Measurements from ENCODE around the gene TUFT1.
A peak's percentile ranks its signal among the peaks of the same experiment; 100 is the strongest.

TUFT1 gene

DNA sequence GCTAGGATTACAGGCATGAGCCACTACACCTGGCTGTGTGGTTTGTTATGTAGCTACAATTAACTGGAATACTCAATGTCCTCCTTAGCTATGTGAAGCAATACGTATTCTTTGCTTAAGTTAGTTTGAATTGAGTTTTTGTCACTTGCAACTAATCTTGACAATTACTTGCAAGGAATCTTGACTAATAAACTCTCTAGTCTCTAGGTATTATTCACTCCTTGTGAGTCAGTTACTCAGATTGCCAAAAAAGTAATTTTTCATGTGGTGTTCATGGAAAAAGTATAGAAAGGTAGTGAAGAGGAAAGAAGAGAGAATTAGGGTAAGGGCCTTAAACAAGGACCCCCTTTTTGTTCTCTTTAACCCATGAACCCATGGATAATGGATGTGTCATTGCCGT lies 64.2 kb downstream of the TUFT1 start:
- no peak for ATAC-seq (replicated peaks; ENCODE audit: extremely low read depth, poor library complexity, severe bottlenecking)
- no peaks in the 10 kb centered on the region for H3K36me3 Mint-ChIP-seq (ENCODE audit: insufficient read depth)
- H3K9me3 Mint-ChIP-seq, result no peaks in the 10 kb centered on the region
- no peak overlapping the region for H3K4me3 Mint-ChIP-seq
- peaks cover 45% of the 10 kb centered on the region for H3K27me3 Mint-ChIP-seq
- H3K27ac Mint-ChIP-seq (ENCODE audit: low read depth), result no peak overlapping the region
- H3K4me1 Mint-ChIP-seq, result no peaks in the 10 kb centered on the region
- no peak for DNase-seq (ENCODE audit: low spot score in 2 of 2)

DNA sequence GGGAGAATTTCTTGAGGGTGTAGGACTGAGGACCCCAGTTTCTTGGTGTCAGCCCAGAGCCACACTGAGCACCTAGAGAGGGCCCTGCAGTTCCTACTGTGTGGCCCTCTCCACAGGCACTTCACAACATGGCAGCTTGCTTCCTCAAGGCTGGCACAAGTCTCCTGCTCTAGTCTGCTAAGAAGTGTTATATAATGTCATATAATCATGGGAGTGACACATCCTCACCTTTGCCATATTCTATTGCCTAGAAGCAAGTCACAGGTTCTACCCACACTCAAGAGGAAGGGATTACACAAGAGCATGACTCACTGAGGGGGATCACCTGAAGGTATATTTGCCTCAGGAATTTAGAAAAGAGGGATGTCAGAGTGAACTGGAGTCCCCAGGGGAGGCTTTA lies 66.3 kb downstream of the TUFT1 start:
- H3K27me3 Mint-ChIP-seq, result peaks cover 45% of the 10 kb centered on the region
- H3K4me3 Mint-ChIP-seq, result no peak overlapping the region
- no peaks in the 10 kb centered on the region for H3K36me3 Mint-ChIP-seq (ENCODE audit: insufficient read depth)
- DNase-seq (ENCODE audit: low spot score in 2 of 2), result no peak
- H3K4me1 Mint-ChIP-seq, result no peaks in the 10 kb centered on the region
- no peaks in the 10 kb centered on the region for H3K9me3 Mint-ChIP-seq
- no peak for ATAC-seq (replicated peaks; ENCODE audit: extremely low read depth, poor library complexity, severe bottlenecking)
- no peak overlapping the region for H3K27ac Mint-ChIP-seq (ENCODE audit: low read depth)

DNA sequence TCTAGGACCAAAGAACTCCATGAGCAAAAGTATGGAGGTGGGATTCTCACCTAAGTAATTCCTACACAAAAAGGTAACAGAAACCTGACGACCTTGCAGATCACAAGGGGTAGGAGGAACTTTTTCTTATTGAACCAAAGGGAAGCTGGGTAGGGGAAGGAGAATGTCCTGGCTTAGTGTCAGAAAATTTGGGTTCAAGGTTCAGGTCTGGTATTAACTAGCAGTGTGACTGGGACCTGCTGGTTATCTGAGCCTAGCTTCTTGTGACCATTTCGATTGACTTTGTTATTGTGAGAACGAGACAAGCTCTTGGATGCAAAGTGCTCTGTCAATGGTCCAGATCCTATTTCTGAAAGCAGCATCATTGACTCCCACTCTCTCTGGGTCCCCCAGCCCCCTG lies 66.7 kb downstream of the TUFT1 start:
- Mint-ChIP-seq H3K36me3 (ENCODE audit: insufficient read depth) (no peaks in the 10 kb centered on the region), H3K4me1 (no peaks in the 10 kb centered on the region), H3K9me3 (no peaks in the 10 kb centered on the region), H3K27ac (ENCODE audit: low read depth) (no peak overlapping the region), H3K27me3 (peaks cover 45% of the 10 kb centered on the region), H3K4me3 (no peak overlapping the region)
- DNase-seq (ENCODE audit: low spot score in 2 of 2) (no peak), ATAC-seq (replicated peaks; ENCODE audit: extremely low read depth, poor library complexity, severe bottlenecking) (no peak)

DNA sequence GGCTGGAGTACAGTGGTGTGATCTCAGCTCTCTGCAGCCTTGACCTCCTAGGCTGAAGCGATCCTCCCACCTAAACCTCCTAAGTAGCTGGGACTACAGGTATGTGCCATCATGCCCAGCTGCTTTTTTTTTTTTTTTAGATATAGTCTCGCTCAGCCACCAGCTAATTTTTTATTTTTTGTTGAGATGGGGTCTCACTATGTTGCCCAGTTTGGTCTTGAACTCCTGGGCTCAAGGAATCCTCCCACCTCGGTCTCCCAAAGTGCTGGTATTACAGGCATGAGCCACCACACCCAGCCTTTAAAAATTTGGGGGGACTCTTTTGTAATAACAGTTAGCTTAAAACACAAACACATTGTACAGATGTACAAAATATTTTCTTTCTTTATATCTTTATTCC lies 70.0 kb downstream of the TUFT1 start:
- Mint-ChIP-seq H3K27ac (ENCODE audit: low read depth) (no peak overlapping the region), H3K9me3 (no peaks in the 10 kb centered on the region)
- ATAC-seq (replicated peaks; ENCODE audit: extremely low read depth, poor library complexity, severe bottlenecking), result no peak

DNA sequence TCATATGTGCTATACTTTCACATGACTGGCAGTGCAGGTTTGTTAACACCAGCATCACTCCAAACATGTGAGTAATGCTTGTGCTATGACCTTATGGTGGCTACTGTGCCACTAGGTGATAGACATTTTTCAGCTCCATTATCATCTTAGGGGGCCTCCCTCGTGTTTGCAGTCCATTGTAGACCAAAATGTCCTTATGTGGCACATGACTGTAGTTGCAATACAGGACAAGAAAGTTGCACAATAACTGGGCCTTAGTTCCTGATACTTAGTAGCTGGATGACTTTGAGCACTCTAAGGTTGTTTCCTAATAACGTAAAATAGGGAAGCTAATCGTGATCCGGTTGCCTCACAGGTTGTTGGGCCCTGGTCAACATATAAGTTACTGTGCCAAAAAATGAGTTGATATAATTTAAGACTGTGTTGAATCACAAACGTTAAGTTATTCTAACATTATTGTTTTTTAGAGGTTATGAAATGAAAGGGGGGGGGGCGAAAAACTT lies 71.2 kb downstream of the TUFT1 start:
- peaks cover 10% of the 10 kb centered on the region for H3K36me3 Mint-ChIP-seq (ENCODE audit: insufficient read depth)
- peak overlapping the region; percentile 90 for H3K4me3 Mint-ChIP-seq
- ATAC-seq (replicated peaks; ENCODE audit: extremely low read depth, poor library complexity, severe bottlenecking) (no peak), DNase-seq (ENCODE audit: low spot score in 2 of 2) (no peak)
- H3K9me3 Mint-ChIP-seq, result no peaks in the 10 kb centered on the region
- H3K27me3 Mint-ChIP-seq, result peaks cover 20% of the 10 kb centered on the region
- H3K4me1 Mint-ChIP-seq, result peaks cover 33% of the 10 kb centered on the region
- H3K27ac Mint-ChIP-seq (ENCODE audit: low read depth), result peak overlapping the region; percentile 39

More for the DNA sequence above, 70.0 kb downstream of the TUFT1 start:
- H3K4me3 Mint-ChIP-seq, result no peak overlapping the region
- DNase-seq (ENCODE audit: low spot score in 2 of 2), result no peak
- peaks cover 8% of the 10 kb centered on the region for H3K36me3 Mint-ChIP-seq (ENCODE audit: insufficient read depth)
- H3K27me3 Mint-ChIP-seq, result peaks cover 32% of the 10 kb centered on the region
- H3K4me1 Mint-ChIP-seq, result peaks cover 21% of the 10 kb centered on the region

DNA sequence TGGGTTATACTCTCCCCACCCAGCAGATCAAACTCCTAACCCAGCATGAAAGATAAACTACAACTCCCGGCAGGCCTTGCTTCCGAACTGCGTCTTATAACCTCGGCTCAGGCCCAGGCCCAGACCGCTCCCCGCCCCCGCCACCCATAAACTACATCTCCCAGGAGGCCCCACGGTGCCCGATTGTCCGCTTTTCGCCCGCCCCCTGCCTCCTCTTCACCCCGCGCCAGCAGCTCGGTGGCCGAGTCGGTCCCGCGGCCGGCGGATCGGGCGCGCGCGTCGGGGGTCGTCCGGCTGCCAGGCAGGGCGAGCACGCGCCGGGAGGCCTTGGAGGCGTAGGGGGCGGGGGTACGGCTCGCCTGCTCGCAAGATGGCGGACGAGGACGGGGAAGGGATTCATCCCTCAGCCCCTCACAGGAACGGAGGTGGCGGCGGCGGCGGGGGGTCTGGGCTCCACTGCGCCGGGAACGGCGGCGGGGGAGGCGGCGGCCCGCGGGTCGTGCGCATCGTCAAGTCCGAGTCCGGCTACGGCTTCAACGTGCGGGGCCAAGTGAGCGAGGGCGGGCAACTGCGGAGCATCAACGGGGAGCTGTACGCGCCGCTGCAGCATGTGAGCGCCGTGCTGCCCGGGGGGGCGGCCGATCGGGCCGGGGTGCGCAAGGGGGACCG lies 71.9 kb downstream of the TUFT1 start, which contains the start of gene SNX27:
TSS of gene SNX27 (plus strand) at position 219 of the 669 bp plus-strand sequence. CDS start at position 371, 152 bp downstream.
- Mint-ChIP-seq H3K4me1 (peaks cover 38% of the 10 kb centered on the region), H3K27me3 (peaks cover 18% of the 10 kb centered on the region), H3K36me3 (ENCODE audit: insufficient read depth) (peaks cover 10% of the 10 kb centered on the region), H3K9me3 (no peaks in the 10 kb centered on the region), H3K4me3 (peak within 1 kb of the TSS; percentile 90), H3K27ac (ENCODE audit: low read depth) (peak within 1 kb of the TSS; percentile 88)
- DNase-seq (ENCODE audit: low spot score in 2 of 2) (peak; percentile 70 to 78), ATAC-seq (replicated peaks; ENCODE audit: extremely low read depth, poor library complexity, severe bottlenecking) (peak; percentile 97)

DNA sequence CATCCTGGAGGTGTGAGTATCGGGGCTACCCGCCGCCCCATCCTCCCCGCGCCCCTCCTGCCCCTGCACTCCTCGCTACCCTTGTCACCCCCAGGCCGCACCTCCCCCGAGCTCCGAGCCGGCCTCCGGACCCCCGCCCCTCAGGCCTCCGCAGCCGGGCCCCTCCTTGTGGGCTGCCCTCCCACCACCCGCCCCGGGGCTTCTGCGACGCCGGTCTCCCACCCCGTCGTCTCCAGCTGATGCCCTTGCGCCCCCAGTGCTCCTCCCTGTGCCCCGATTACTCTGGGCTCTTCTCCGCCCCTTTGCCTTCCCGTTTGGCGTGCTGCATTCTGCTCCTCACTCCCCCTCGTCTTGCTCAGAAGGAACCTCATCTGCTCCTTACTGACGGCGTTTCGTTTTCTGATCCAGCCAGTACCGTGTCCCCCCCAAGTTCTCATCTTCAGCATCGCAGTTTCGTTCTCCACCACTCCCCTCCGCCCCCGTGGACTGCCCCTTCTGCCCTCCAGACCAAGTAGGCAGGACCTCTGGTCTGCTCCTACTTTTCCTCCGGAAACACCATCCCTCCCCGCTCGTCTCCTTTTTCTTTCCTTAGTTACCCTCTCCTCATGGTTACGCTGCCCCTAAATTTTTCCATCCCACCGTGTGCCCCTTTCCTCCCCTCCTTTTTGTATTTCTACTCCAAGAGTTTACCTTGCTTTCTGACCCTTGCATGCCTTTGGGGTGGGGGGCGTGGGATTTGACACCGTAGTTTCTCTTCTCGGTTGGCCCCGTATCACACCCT lies 72.6 kb downstream of the TUFT1 start:
- peaks cover 10% of the 10 kb centered on the region for H3K36me3 Mint-ChIP-seq (ENCODE audit: insufficient read depth)
- ATAC-seq (replicated peaks; ENCODE audit: extremely low read depth, poor library complexity, severe bottlenecking), result peak; percentile 14
- peaks cover 38% of the 10 kb centered on the region for H3K4me1 Mint-ChIP-seq
- H3K27me3 Mint-ChIP-seq, result peaks cover 11% of the 10 kb centered on the region
- H3K9me3 Mint-ChIP-seq, result no peaks in the 10 kb centered on the region
- DNase-seq (ENCODE audit: low spot score in 2 of 2), result peak in 1 of 2 donors; percentile 11
- peak overlapping the region; percentile 90 for H3K4me3 Mint-ChIP-seq
- H3K27ac Mint-ChIP-seq (ENCODE audit: low read depth), result peak overlapping the region; percentile 88

DNA sequence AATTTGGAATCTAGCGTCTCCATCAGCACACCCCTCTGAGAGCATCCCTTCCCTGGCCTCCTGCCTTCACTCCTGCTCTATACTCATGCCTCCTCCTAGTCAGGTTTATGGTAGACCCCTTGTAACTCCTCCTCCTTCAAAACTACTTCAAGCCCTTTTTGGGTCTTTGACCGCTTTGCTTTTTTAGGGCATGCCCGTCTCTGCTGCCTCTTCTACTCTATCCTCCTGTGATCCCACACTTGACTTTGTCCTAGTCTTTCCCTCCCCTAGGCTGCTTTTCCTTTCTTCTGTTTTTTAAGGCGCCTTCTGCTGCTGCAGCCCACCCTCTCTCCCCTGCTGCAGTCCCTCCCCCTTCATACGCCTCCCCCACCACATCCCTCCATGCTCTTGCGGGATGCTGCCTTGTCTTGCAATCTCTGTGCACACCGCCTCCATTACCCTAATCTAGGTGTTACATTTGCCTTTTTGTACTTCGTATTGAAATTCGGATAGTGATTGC lies 73.2 kb downstream of the TUFT1 start:
- Mint-ChIP-seq H3K27ac (ENCODE audit: low read depth) (peak overlapping the region; percentile 88), H3K4me3 (peak overlapping the region; percentile 90), H3K4me1 (peaks cover 38% of the 10 kb centered on the region), H3K27me3 (peaks cover 5% of the 10 kb centered on the region), H3K36me3 (ENCODE audit: insufficient read depth) (peaks cover 10% of the 10 kb centered on the region), H3K9me3 (no peaks in the 10 kb centered on the region)
- DNase-seq (ENCODE audit: low spot score in 2 of 2) (no peak), ATAC-seq (replicated peaks; ENCODE audit: extremely low read depth, poor library complexity, severe bottlenecking) (no peak)

DNA sequence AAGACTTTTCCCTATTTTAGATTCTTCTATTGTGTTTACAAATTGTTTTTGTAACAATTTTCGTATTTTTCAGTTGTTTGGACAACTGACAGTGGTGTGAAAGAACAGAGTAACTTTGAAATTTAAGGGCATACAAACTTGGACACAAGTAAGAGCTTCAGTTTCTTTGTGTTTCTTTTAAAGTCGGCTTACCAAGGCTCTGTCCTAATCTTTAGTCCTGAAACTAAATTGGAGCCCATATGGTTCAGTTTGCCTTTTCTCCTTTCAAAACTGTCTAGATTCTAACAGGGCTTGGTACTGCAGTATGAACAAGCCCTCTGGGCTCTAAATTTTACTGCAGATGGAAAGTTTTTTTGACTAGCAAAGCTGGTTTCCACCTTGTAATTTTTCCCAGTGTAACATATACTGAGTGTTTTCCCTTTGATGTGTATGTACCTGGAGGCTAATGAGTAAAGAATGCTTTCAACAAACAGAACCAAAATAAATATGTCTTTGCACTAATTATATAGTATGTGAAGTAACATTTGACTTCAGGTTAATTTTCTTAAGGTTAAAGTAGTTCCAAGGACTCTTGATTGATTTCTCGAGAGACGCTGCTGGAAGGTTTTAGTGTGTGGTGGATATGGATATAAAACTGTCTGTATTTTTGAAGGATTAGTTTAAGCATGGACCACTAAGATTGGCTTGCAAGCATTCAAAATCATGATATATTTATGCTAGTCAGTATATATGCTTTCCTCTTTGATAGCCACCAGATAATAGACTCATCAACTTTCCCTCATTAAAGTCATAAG lies 75.8 kb downstream of the TUFT1 start:
- peaks cover 55% of the 10 kb centered on the region for H3K4me1 Mint-ChIP-seq
- H3K27me3 Mint-ChIP-seq, result no peaks in the 10 kb centered on the region
- H3K27ac Mint-ChIP-seq (ENCODE audit: low read depth), result no peak overlapping the region
- ATAC-seq (replicated peaks; ENCODE audit: extremely low read depth, poor library complexity, severe bottlenecking) (no peak), DNase-seq (ENCODE audit: low spot score in 2 of 2) (no peak)
- no peak overlapping the region for H3K4me3 Mint-ChIP-seq
- H3K9me3 Mint-ChIP-seq, result no peaks in the 10 kb centered on the region
- peaks cover 10% of the 10 kb centered on the region for H3K36me3 Mint-ChIP-seq (ENCODE audit: insufficient read depth)

DNA sequence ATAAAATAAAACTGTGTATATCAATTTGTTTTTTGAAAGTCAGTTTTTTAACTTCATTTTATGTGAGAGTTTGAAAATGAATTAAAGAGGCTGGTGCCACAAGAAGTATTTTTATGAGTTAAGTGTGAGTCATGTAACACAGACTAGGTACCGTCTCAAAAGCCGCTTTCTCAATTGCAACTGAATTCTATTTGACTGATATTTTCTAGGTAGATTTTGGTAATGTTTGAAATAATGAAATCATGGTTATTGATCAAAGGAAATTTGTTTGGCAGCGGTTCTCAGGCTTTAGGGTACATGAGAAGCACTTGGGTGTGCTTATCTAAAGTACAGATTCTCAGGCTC lies 76.4 kb downstream of the TUFT1 start:
- no peaks in the 10 kb centered on the region for H3K27me3 Mint-ChIP-seq
- peaks cover 59% of the 10 kb centered on the region for H3K4me1 Mint-ChIP-seq
- H3K9me3 Mint-ChIP-seq, result no peaks in the 10 kb centered on the region
- DNase-seq (ENCODE audit: low spot score in 2 of 2) (no peak), ATAC-seq (replicated peaks; ENCODE audit: extremely low read depth, poor library complexity, severe bottlenecking) (no peak)
- peaks cover 10% of the 10 kb centered on the region for H3K36me3 Mint-ChIP-seq (ENCODE audit: insufficient read depth)
- no peak overlapping the region for H3K4me3 Mint-ChIP-seq
- no peak overlapping the region for H3K27ac Mint-ChIP-seq (ENCODE audit: low read depth)

DNA sequence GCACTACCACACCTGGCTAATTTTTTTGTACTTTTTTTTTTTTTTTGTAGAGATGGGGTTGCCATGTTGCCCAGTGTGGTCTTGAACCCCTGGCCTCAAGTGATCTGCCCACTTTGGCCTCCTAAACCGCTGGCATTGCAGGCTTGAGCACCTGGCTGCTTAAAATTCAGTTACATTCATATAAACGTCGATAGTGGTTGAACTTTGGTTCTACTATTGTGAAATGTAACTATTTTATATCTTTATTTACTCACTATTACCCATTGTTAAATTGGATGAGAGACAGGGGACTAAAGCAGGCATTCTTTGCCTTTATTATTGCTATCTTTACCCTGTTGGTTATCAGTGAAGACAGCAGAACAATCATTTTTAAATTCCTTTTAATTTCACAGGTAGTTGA lies 77.9 kb downstream of the TUFT1 start:
- no peak for DNase-seq (ENCODE audit: low spot score in 2 of 2)
- Mint-ChIP-seq H3K27me3 (no peaks in the 10 kb centered on the region), H3K4me3 (no peak overlapping the region), H3K27ac (ENCODE audit: low read depth) (no peak overlapping the region), H3K4me1 (peaks cover 53% of the 10 kb centered on the region), H3K36me3 (ENCODE audit: insufficient read depth) (peaks cover 7% of the 10 kb centered on the region), H3K9me3 (no peaks in the 10 kb centered on the region)
- ATAC-seq (replicated peaks; ENCODE audit: extremely low read depth, poor library complexity, severe bottlenecking), result no peak

DNA sequence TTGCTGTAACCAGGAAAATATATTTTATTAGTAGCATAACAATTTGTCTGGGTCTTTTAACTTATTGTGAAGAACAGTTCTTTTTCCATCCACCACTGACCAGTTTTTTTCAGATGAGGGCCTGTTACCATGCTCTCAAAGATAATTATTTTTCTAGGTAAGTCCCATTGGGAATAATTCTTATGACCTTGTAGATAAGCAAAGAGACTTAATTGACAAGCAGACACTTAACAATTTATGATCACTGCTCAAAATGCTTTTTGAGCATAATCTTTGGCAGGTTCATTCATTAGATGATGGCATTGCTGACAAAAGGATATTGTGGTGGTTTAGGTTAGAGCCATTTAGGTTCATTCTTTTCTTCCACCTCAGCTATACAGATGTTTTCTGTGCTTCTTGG lies 78.4 kb downstream of the TUFT1 start:
- H3K9me3 Mint-ChIP-seq, result no peaks in the 10 kb centered on the region
- H3K27ac Mint-ChIP-seq (ENCODE audit: low read depth), result no peak overlapping the region
- ATAC-seq (replicated peaks; ENCODE audit: extremely low read depth, poor library complexity, severe bottlenecking), result no peak
- DNase-seq (ENCODE audit: low spot score in 2 of 2), result no peak
- peaks cover 9% of the 10 kb centered on the region for H3K36me3 Mint-ChIP-seq (ENCODE audit: insufficient read depth)
- no peaks in the 10 kb centered on the region for H3K27me3 Mint-ChIP-seq
- peaks cover 48% of the 10 kb centered on the region for H3K4me1 Mint-ChIP-seq
- H3K4me3 Mint-ChIP-seq, result no peak overlapping the region
